H1 (cell line): Measurements from ENCODE around the gene DGKH. TPM values are rescaled to one million over a fixed set of nuclear protein-coding genes. Genes with fewer than 3 reads are reported as not detected.

Source experiments
- CTCF ChIA-PET: fragments of 300-600 bp; sonication (Branson Sonifier 250); formaldehyde crosslinking; loops from one replicate; lab custom pipeline; 2021; ENCODE audit not compliant: partially characterized antibody; lab: Charles Lee
- POLR2A ChIA-PET: fragments of 300-600 bp; sonication (Branson Sonifier 250); formaldehyde crosslinking; loops from one replicate; lab custom pipeline; 2021; ENCODE audit warnings: inconsistent platforms; ENCODE audit not compliant: partially characterized antibody; lab: Charles Lee
- DNase-seq, 2 experiments: peaks; one replicate each; pipeline versions ENCODE4 v3.0.0 to v3.0.0-alpha.2; 2010 to 2022; ENCODE audit warnings: low spot score in 2 of 2, low read depth in 1 of 2, mixed read lengths in 1 of 2
- FAIRE-seq: peaks from 2 replicates; lab custom pipeline; 2011; peaks lifted over from hg19 to GRCh38; lab: Jason Lieb, UNC
- H2AFZ ChIP-seq: 2 replicates; pipeline ENCODE4 v1.8.1; 2012; ENCODE audit warnings: low read length, inconsistent platforms
- H2AK5ac ChIP-seq: 2 replicates; pipeline ENCODE4 v1.6.1; 2013; ENCODE audit warnings: low read depth, low read length
- H2BK120ac ChIP-seq: replicated peaks from 2 replicates; pipeline ENCODE3; 2013; ENCODE audit warnings: low read depth, low read length, inconsistent platforms
- H2BK12ac ChIP-seq: 2 replicates; pipeline ENCODE4 v1.6.1; 2013; ENCODE audit warnings: low read depth, low read length
- H2BK15ac ChIP-seq: 2 replicates; pipeline ENCODE4 v1.6.1; 2013; ENCODE audit warnings: low read length
- H2BK20ac ChIP-seq: 2 replicates; pipeline ENCODE4 v1.6.1; 2013; ENCODE audit warnings: low read length
- H2BK5ac ChIP-seq: 2 replicates; pipeline ENCODE4 v1.6.1; 2013; ENCODE audit warnings: low read depth, low read length
- H3K14ac ChIP-seq: 2 replicates; pipeline ENCODE4 v1.6.1; 2013; ENCODE audit warnings: inconsistent platforms; ENCODE audit not compliant: insufficient read length
- H3K18ac ChIP-seq: 2 replicates; pipeline ENCODE4 v1.6.1; 2013; ENCODE audit warnings: low read length; ENCODE audit errors: extremely low read depth
- H3K23ac ChIP-seq: 2 replicates; pipeline ENCODE4 v1.6.1; 2013; ENCODE audit warnings: inconsistent platforms; ENCODE audit not compliant: insufficient read length
- H3K23me2 ChIP-seq: 2 replicates; pipeline ENCODE4 v1.6.1; 2013; ENCODE audit warnings: low read depth, low read length
- H3K27ac ChIP-seq: 2 replicates; pipeline ENCODE4 v1.6.1; 2011; ENCODE audit warnings: low read depth, low read length, inconsistent platforms
- H3K27me3 ChIP-seq, 4 experiments: replicated peaks in 1 of 4; 1 replicate in 1 of 4; 2 replicates in 3 of 4; pipeline versions ENCODE4 v1.6.1 to v1.8.1; 2011 to 2013; ENCODE audit warnings: low read length in 3 of 4, mild to moderate bottlenecking in 3 of 4, inconsistent platforms in 2 of 4, mixed read lengths in 2 of 4, moderate library complexity in 1 of 4; ENCODE audit not compliant: control insufficient read depth in 3 of 4, insufficient read depth in 3 of 4; ENCODE audit errors: extremely low read depth in 1 of 4
- H3K36me3 ChIP-seq, 4 experiments: 2 replicates each; pipeline versions ENCODE4 v1.6.1 to v1.8.1; 2011 to 2013; ENCODE audit warnings: mild to moderate bottlenecking in 4 of 4, low read length in 3 of 4, moderate library complexity in 2 of 4, control low read depth in 1 of 4, inconsistent platforms in 1 of 4; ENCODE audit not compliant: insufficient read depth in 4 of 4, control insufficient read depth in 2 of 4
- H3K4ac ChIP-seq: replicated peaks from 2 replicates; pipeline ENCODE3; 2013; ENCODE audit warnings: low read length, low read depth, mixed read lengths, inconsistent platforms; ENCODE audit not compliant: insufficient read length
- H3K4me1 ChIP-seq, 4 experiments: replicated peaks in 1 of 4; 1 replicate in 1 of 4; 2 replicates in 3 of 4; pipeline versions ENCODE4 v1.6.1 to v1.8.1; 2011 to 2013; ENCODE audit warnings: low read length in 3 of 4, inconsistent platforms in 2 of 4, mixed read lengths in 1 of 4; ENCODE audit not compliant: insufficient read depth in 4 of 4, control insufficient read depth in 3 of 4
- H3K4me2 ChIP-seq, 2 experiments: 2 replicates each; pipeline versions ENCODE4 v1.6.1 to v1.8.1; 2011 to 2013; ENCODE audit warnings: low read depth in 2 of 2, low read length in 2 of 2, control low read depth in 1 of 2, inconsistent platforms in 1 of 2, mild to moderate bottlenecking in 1 of 2; ENCODE audit not compliant: insufficient read depth in 1 of 2
- H3K4me3 ChIP-seq, 4 experiments: fragments of 200-600, 300-600 bp in 1 of 4; sonication (generic), shearing (Covaris generic), sonication (Bioruptor Twin) in 1 of 4; 2 replicates each; pipeline versions ENCODE4 v1.5.1 to v1.8.1; 2011 to 2016; ENCODE audit warnings: low read length in 4 of 4, low read depth in 3 of 4, control low read depth in 2 of 4, inconsistent platforms in 2 of 4, mild to moderate bottlenecking in 2 of 4, mixed read lengths in 1 of 4, moderate library complexity in 1 of 4; ENCODE audit not compliant: insufficient read depth in 2 of 4; ENCODE audit errors: extremely low read depth in 1 of 4
- H3K56ac ChIP-seq: replicated peaks from 2 replicates; pipeline ENCODE3; 2013; ENCODE audit warnings: low read depth, mild to moderate bottlenecking, mixed read lengths, low read length, inconsistent platforms; ENCODE audit not compliant: insufficient read length
- H3K79me1 ChIP-seq: 2 replicates; pipeline ENCODE4 v1.6.1; 2013; ENCODE audit warnings: low read depth, low read length, control low read depth
- H3K79me2 ChIP-seq, 2 experiments: 2 replicates each; pipeline versions ENCODE4 v1.6.1 to v1.8.1; 2012 to 2013; ENCODE audit warnings: low read length in 2 of 2, mild to moderate bottlenecking in 2 of 2, inconsistent platforms in 1 of 2; ENCODE audit not compliant: insufficient read depth in 2 of 2, control insufficient read depth in 1 of 2
- H3K9ac ChIP-seq, 4 experiments: replicated peaks in 1 of 4; 1 replicate in 1 of 4; 2 replicates in 3 of 4; pipeline versions ENCODE4 v1.6.1 to v1.8.1; 2011 to 2013; ENCODE audit warnings: low read depth in 3 of 4, low read length in 3 of 4, control low read depth in 2 of 4, mild to moderate bottlenecking in 2 of 4, moderate library complexity in 2 of 4, inconsistent platforms in 1 of 4; ENCODE audit errors: extremely low read depth in 1 of 4
- H3K9me3 ChIP-seq, 2 experiments: 2 replicates each; pipeline versions ENCODE4 v1.6.1 to v1.8.1; 2012 to 2013; ENCODE audit warnings: mild to moderate bottlenecking in 2 of 2, moderate library complexity in 2 of 2, control low read depth in 1 of 2, inconsistent platforms in 1 of 2, low read depth in 1 of 2, low read length in 1 of 2, mixed read lengths in 1 of 2; ENCODE audit not compliant: insufficient read depth in 2 of 2
- H4K20me1 ChIP-seq, 2 experiments: replicated peaks in 1 of 2; 2 replicates each; pipeline versions ENCODE3 to v1.8.1; 2011 to 2013; ENCODE audit warnings: inconsistent platforms in 2 of 2, low read length in 2 of 2, mild to moderate bottlenecking in 1 of 2; ENCODE audit not compliant: insufficient read depth in 2 of 2, control insufficient read depth in 1 of 2
- H4K5ac ChIP-seq: 2 replicates; pipeline ENCODE4 v1.6.1; 2013; ENCODE audit warnings: low read length, low read depth, mixed read lengths, inconsistent platforms; ENCODE audit not compliant: insufficient read length
- H4K8ac ChIP-seq: 2 replicates; pipeline ENCODE4 v1.8.0; 2013; ENCODE audit warnings: mild to moderate bottlenecking, moderate library complexity, low read length, inconsistent platforms; ENCODE audit not compliant: insufficient read depth; ENCODE audit errors: extremely low read depth
- H4K91ac ChIP-seq: replicated peaks from 2 replicates; pipeline ENCODE3; 2013; ENCODE audit warnings: low read length, mixed read lengths, inconsistent platforms; ENCODE audit not compliant: insufficient read length
- CTBP2 ChIP-seq: IDR thresholded peaks from 2 replicates; pipeline ENCODE4 v1.7.0; 2011; ENCODE audit warnings: borderline replicate concordance, mild to moderate bottlenecking, moderate library complexity, mixed read lengths, low read length; ENCODE audit not compliant: insufficient read depth, insufficient read length
- EZH2 ChIP-seq: fragments of 200-600 bp; sonication (generic); IDR thresholded peaks from 2 replicates; pipeline ENCODE4 v1.7.1; 2012; ENCODE audit warnings: low read depth, mild to moderate bottlenecking, moderate library complexity, low read length, inconsistent platforms; ENCODE audit not compliant: severe bottlenecking
- HDAC2 ChIP-seq, 2 experiments: fragments of 300-600 bp in 1 of 2; sonication (generic) in 1 of 2; IDR thresholded peaks; 2 replicates each; pipeline ENCODE4 v1.6.1; 2011 to 2012; ENCODE audit warnings: low read depth in 2 of 2, low read length in 2 of 2, mild to moderate bottlenecking in 2 of 2, moderate library complexity in 2 of 2, borderline replicate concordance in 1 of 2, inconsistent platforms in 1 of 2
- KDM4A ChIP-seq: IDR thresholded peaks from one replicate; pipeline ENCODE4 v1.7.1; 2012; ENCODE audit warnings: low read depth, mild to moderate bottlenecking, moderate library complexity, low read length, inconsistent platforms; ENCODE audit not compliant: severe bottlenecking
- RBBP5 ChIP-seq: IDR thresholded peaks from 2 replicates; pipeline ENCODE4 v1.7.1; 2012; ENCODE audit warnings: low read depth, mild to moderate bottlenecking, inconsistent platforms, low read length, moderate library complexity, borderline replicate concordance
- SIN3A ChIP-seq, 2 experiments: IDR thresholded peaks in 1 of 2; conservative IDR thresholded peaks in 1 of 2; 2 replicates each; pipeline ENCODE4 v1.6.1; 2011 to 2012; ENCODE audit warnings: low read length in 2 of 2, improper control_type of control experiment in 1 of 2, low read depth in 1 of 2, mild to moderate bottlenecking in 1 of 2
- SP2 ChIP-seq: IDR thresholded peaks from 2 replicates; pipeline ENCODE4 v1.6.1; 2012; ENCODE audit warnings: mild to moderate bottlenecking, low read length, inconsistent platforms
- WGBS, 2 experiments: shearing (Covaris generic) in 1 of 2; methylation state at CpG; one replicate each; pipeline versions ENCODE4 v1.1.6 to v1.1.7; 2013 to 2015; ENCODE audit warnings: low lambda C conversion rate in 2 of 2, mixed read lengths in 2 of 2, inconsistent platforms in 1 of 2, low coverage in 1 of 2, missing lambda C conversion rate in 1 of 2; ENCODE audit not compliant: insufficient replicate concordance in 2 of 2, insufficient coverage in 1 of 2, insufficient read length in 1 of 2; ENCODE audit errors: extremely low coverage in 1 of 2, missing lambda C conversion rate in 1 of 2; 5-methylcytosine and 5-hydroxymethylcytosine counted together
- polyA plus RNA-seq, 7 experiments: library from polyadenylated mRNA; depleted of rRNA in 3 of 7; stranded (reverse) in 5 of 7; unstranded in 2 of 7; fragments of >200 nt in 5 of 7; fragments of 200-250 nt in 2 of 7; gene quantifications; 1 replicate in 5 of 7; 2 replicates in 1 of 7; 4 replicates in 1 of 7; pipeline versions ENCODE4 v1.2.1 to v1.2.3, GENCODE V29; 2011 to 2013; ENCODE audit warnings: missing spikeins in 2 of 7, mixed read lengths in 2 of 7
- total RNA-seq: library from RNA; stranded (reverse); fragmentation: NEBNext Ultra II Directional; extraction: Animal tissue kit (Norgen Biotek cat#: 25700); gene quantifications from 2 replicates; pipeline ENCODE4 v1.2.1, GENCODE V29; 2021
- TF ChIP-seq, protein P1 (sequence below): IDR thresholded peaks from 2 replicates; pipeline ENCODE4 v1.6.1; 2012; ENCODE audit warnings: inconsistent platforms
- TF ChIP-seq, protein P2 (sequence below): IDR thresholded peaks from 2 replicates; pipeline ENCODE4 v1.6.1; 2012; ENCODE audit warnings: inconsistent platforms

Gene DGKH
- total and polyA plus RNA-seq, 2 of the 8 experiments (the other 6 are each of a cell fraction or from before 2014, with no cell fraction given) = 2.1 to 7.9 TPM

DNA sequence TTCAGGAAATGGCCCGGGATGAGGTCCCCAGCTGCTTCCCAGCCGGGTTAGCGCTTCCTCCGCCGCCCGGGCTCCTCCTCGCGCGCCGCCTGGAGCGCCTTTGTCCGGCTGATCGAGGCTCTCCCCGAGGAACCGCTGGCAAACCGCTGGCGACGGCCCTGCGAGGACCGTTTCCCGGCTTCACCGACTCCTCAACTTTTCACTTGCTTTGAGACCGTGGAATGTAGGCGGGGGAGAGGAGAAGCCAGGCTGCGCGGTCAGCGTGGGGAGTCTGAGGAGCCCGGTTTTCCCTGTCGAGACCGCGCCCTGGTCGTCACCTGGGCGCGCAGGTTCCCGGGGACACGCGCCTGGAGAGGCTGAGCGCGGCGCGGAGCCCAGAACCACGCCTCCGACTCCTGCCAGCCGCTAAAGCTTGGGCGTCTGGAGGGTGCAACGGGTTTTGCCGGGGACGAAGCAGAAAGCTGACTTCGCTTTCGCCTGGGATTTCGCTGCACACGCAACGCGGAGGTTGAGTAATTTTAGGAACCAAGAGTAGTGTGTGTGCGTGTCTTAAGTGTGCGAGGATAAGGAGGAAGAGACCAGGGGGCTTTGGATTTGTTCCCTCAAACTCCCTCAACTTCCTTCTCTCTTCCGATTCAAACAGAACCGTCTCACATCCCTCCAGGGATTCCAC is 7.3 kb upstream of the DGKH start:
- CTCF ChIA-PET = interaction anchor here (0.8 to 1.7 kb wide), 8 partner anchors 12 to 373 kb away, joined by 3 to 6 read pairs (median 3); no protein-coding TSS in a partner anchor
- no peak for FAIRE-seq
- TF ChIP-seq HDAC2 (IDR thresholded peaks at IDR 0.05; ENCODE audit: borderline replicate concordance in 1 of 2, low read depth in 2 of 2, low read length in 2 of 2) (peak in 1 of 2 experiments; percentile 62; a peak in 2 of 4 replicates), KDM4A (peak; percentile 95), CTBP2 (peak; percentile 25), SP2 (no peak), SIN3A (conservative IDR thresholded peaks at IDR 0.05 in 1 of 2, IDR thresholded peaks at IDR 0.05 in 1 of 2; ENCODE audit: low read depth in 1 of 2, low read length in 2 of 2) (peak; percentile 22 to 25; a peak in 1 of 4 replicates), EZH2 (peak; percentile 37), RBBP5 (0 out of 2 replicates have a peak, but pooled peaks have one; percentile 48)
- TF ChIP-seq, protein P1, sequence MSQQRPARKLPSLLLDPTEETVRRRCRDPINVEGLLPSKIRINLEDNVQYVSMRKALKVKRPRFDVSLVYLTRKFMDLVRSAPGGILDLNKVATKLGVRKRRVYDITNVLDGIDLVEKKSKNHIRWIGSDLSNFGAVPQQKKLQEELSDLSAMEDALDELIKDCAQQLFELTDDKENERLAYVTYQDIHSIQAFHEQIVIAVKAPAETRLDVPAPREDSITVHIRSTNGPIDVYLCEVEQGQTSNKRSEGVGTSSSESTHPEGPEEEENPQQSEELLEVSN = peak; percentile 60
- TF ChIP-seq, protein P2, sequence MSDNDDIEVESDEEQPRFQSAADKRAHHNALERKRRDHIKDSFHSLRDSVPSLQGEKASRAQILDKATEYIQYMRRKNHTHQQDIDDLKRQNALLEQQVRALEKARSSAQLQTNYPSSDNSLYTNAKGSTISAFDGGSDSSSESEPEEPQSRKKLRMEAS = peak; percentile 71

More for the DNA sequence above, 7.3 kb upstream of the DGKH start:
- Histone ChIP-seq H3K79me1 (no peaks in the 10 kb centered on the region), H2BK15ac (peak overlapping the region; percentile 72; the same call in 1 of the 2 replicates), H3K18ac (peak overlapping the region; percentile 87), H3K27me3 (peaks cover 6 to 37% (median 19%) of the 10 kb centered on the region in 4 experiments), H2AK5ac (no peak overlapping the region), H3K9me3 (no peaks in the 10 kb centered on the region), H3K4me2 (peak overlapping the region; percentile 93 to 95), H3K9ac (peak overlapping the region; percentile 66 to 91 (median 75)), H4K5ac (no peak overlapping the region), H3K4me3 (peak overlapping the region; percentile 58 to 87 (median 74)), H2BK12ac (no peak overlapping the region; the same call in 1 of the 2 replicates), H3K56ac (no peak overlapping the region), H2BK5ac (peak overlapping the region; percentile 24; the same call in 1 of the 2 replicates), H3K23ac (no peak overlapping the region), H3K36me3 (no peaks in the 10 kb centered on the region), H2BK120ac (no peak overlapping the region), H4K8ac (peak overlapping the region; percentile 94), H3K14ac (no peak overlapping the region), H4K20me1 (peaks cover 4 to 7% of the 10 kb centered on the region in 2 experiments), H3K79me2 (peaks cover 0 to 15% of the 10 kb centered on the region in 2 experiments; a peak in 2 of 4 replicates), H2BK20ac (no peak overlapping the region), H3K27ac (no peak overlapping the region), H4K91ac (peak overlapping the region; percentile 39), H3K4ac (peak overlapping the region; percentile 73), H3K23me2 (peaks cover 17% of the 10 kb centered on the region), H2AFZ (peak overlapping the region; percentile 47; the same call in 1 of the 2 replicates), H3K4me1 (no peaks in the 10 kb centered on the region)
- DNase-seq = peak in 1 of 2 experiments; percentile 73
- POLR2A ChIA-PET = interaction anchor here (0.8 to 1.9 kb wide), 5 partner anchors 11 to 129 kb away, joined by 3 to 8 read pairs (median 3); partner anchors contain the start of gene VWA8
- WGBS, 2 experiments = 1% methylated on average over 50 of the region's 58 CpGs; no CpG with 5 or more reads in 1 of the 2 experiments
